Neural cell (in vitro differentiated cells): ENCODE measurements around the gene TMEM30A. TPM values are rescaled to one million over a fixed set of nuclear protein-coding genes. Genes with fewer than 3 reads are reported as not detected.

Experiments used
- H2AFZ ChIP-seq: fragments of 200-600, 300-800 bp; sonication (generic), shearing (Covaris generic); 2 replicates; pipeline ENCODE4 v1.6.0; 2014; ENCODE audit warnings: low read depth, mild to moderate bottlenecking, antibody characterized with exemption, low read length, moderate library complexity
- H3F3A ChIP-seq: fragments of 200-600 bp; shearing (Covaris generic); 2 replicates; pipeline ENCODE4 v1.6.1; 2016; ENCODE audit warnings: mild to moderate bottlenecking, moderate library complexity, mixed read lengths, antibody characterized with exemption, low read length; ENCODE audit not compliant: insufficient read depth, poor library complexity, severe bottlenecking
- H3K27ac ChIP-seq: fragments of 200-600, 300-800 bp; sonication (generic), shearing (Covaris generic); 2 replicates; pipeline ENCODE4 v1.5.1; 2014; ENCODE audit warnings: mild to moderate bottlenecking, low read length, moderate library complexity
- H3K27me3 ChIP-seq: fragments of 300-800, 200-600 bp; sonication (generic), shearing (Covaris generic); 2 replicates; pipeline ENCODE4 v1.6.0; 2014; ENCODE audit warnings: mild to moderate bottlenecking, low read depth, low read length, moderate library complexity; ENCODE audit not compliant: insufficient read depth
- H3K36me3 ChIP-seq: fragments of 300-800, 200-600 bp; sonication (generic), shearing (Covaris generic); 2 replicates; pipeline ENCODE4 v1.5.1; 2014; ENCODE audit warnings: mild to moderate bottlenecking, antibody characterized with exemption, low read length, moderate library complexity; ENCODE audit not compliant: insufficient read depth
- H3K4me2 ChIP-seq: fragments of 300-800, 200-600 bp; sonication (generic), shearing (Covaris generic); 2 replicates; pipeline ENCODE4 v1.6.0; 2014; ENCODE audit warnings: mild to moderate bottlenecking, low read length
- H3K4me3 ChIP-seq: fragments of 300-800, 200-600 bp; sonication (generic), shearing (Covaris generic); 2 replicates; pipeline ENCODE4 v1.5.1; 2014; ENCODE audit warnings: mild to moderate bottlenecking, low read length, moderate library complexity
- H3K79me2 ChIP-seq: fragments of 200-600 bp; shearing (Covaris generic); replicated peaks from 2 replicates; pipeline ENCODE4 v1.6.0; 2014; ENCODE audit warnings: mild to moderate bottlenecking, low read length, moderate library complexity; ENCODE audit not compliant: insufficient read depth
- H3K9ac ChIP-seq: fragments of 300-800, 200-600 bp; sonication (generic), shearing (Covaris generic); 2 replicates; pipeline ENCODE4 v1.6.1; 2016; ENCODE audit warnings: mild to moderate bottlenecking, low read length, mixed read lengths
- H3K9me2 ChIP-seq: fragments of 200-600 bp; shearing (Covaris generic); 2 replicates; pipeline ENCODE4 v1.6.1; 2016; ENCODE audit warnings: mild to moderate bottlenecking, low read length, mixed read lengths; ENCODE audit not compliant: insufficient read depth
- H3K9me3 ChIP-seq: fragments of 200-600, 300-800 bp; sonication (generic), shearing (Covaris generic); 2 replicates; pipeline ENCODE4 v1.6.1; 2016; ENCODE audit warnings: mild to moderate bottlenecking, mixed run types, low read length, moderate library complexity, mixed read lengths
- H4K20me1 ChIP-seq: fragments of 200-600 bp; shearing (Covaris generic); 2 replicates; pipeline ENCODE4 v1.6.1; 2016; ENCODE audit warnings: mild to moderate bottlenecking, mixed run types; ENCODE audit not compliant: insufficient read depth
- EP300 ChIP-seq: fragments of 450-650 bp; conservative IDR thresholded peaks from 2 replicates; pipeline ENCODE4 v1.6.1; 2014; ENCODE audit warnings: antibody characterized with exemption, mild to moderate bottlenecking, moderate library complexity; ENCODE audit not compliant: poor library complexity, severe bottlenecking
- MXI1 ChIP-seq: fragments of 450-650 bp; conservative IDR thresholded peaks from 2 replicates; pipeline ENCODE4 v1.6.1; 2014; ENCODE audit warnings: antibody characterized with exemption, mild to moderate bottlenecking; ENCODE audit not compliant: poor library complexity, severe bottlenecking
- POLR2AphosphoS5 ChIP-seq: IDR thresholded peaks from 2 replicates; pipeline ENCODE4 v1.6.1; 2012
- RAD21 ChIP-seq: fragments of 450-650 bp; conservative IDR thresholded peaks from 2 replicates; pipeline ENCODE4 v1.6.1; 2014; ENCODE audit warnings: antibody characterized with exemption, mild to moderate bottlenecking, moderate library complexity
- SMC3 ChIP-seq: fragments of 450-650 bp; conservative IDR thresholded peaks from 2 replicates; pipeline ENCODE4 v1.6.1; 2014; ENCODE audit warnings: antibody characterized with exemption, mild to moderate bottlenecking, moderate library complexity; ENCODE audit not compliant: poor library complexity
- TAF1 ChIP-seq: IDR thresholded peaks from 2 replicates; pipeline ENCODE4 v1.6.1; 2012; ENCODE audit warnings: low read depth
- polyA minus RNA-seq: library from RNA; depleted of rRNA, polyadenylated mRNA; stranded (reverse); fragments of >200 nt; gene quantifications from 2 replicates; pipeline ENCODE4 v1.2.3, GENCODE V29; 2014
- polyA plus RNA-seq: library from polyadenylated mRNA; depleted of rRNA; stranded (reverse); fragments of >200 nt; gene quantifications from 2 replicates; pipeline ENCODE4 v1.2.3, GENCODE V29; 2014
- TF ChIP-seq, protein P1 (sequence below): IDR thresholded peaks from 2 replicates; pipeline ENCODE4 v1.6.1; 2012; ENCODE audit warnings: borderline replicate concordance
- TF ChIP-seq, protein P2 (sequence below): fragments of 450-650 bp; IDR thresholded peaks from 2 replicates; pipeline ENCODE4 v1.5.1; 2014; ENCODE audit warnings: antibody characterized with exemption, mild to moderate bottlenecking, moderate library complexity; ENCODE audit not compliant: poor library complexity, severe bottlenecking

TMEM30A gene
- polyA plus RNA-seq (103 and 110 TPM in 2 replicates), polyA minus RNA-seq (177 and 183 TPM in 2 replicates)

DNA sequence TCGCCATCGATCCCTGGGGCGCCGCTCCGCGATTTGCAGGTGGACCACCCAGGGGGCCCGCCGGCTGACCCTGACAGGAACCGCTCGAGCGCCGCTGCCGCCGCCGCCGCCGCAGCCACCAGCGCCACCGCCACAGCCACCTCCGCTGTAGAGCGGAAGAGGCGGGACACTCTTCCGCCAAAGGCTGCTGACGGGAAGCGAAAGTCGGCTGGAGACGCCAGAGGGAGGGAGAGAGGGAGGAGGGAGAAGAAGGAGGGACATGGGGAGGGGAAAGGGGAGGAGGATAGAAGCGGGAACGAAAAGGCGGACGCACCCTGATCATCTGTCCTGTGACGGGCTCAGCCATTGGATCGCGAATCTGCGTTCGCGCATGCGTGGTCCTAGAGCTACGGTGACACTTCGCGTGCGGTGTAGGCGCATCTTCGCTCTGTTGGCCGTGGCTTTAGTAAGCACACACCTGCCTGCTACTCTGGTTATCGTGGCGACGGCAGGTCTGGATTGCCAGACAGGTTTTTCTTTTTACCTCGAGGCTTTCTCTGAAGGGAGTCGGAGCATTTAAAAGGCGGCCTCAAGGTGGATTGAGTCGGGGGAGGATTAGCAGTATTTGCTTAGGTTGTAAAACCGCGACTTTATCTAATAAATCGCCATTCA, at the start of gene TMEM30A:
Gene TMEM30A, minus strand, starts transcription at position 161 of the 651 bp plus-strand sequence. Its CDS starts 154 bp downstream, at position 7.
- Histone ChIP-seq H3K4me2 (peak within 1 kb of the TSS; percentile 100), H3K27me3 (no peaks in the 10 kb centered on the region), H3K9me3 (no peaks in the 10 kb centered on the region), H4K20me1 (no peaks in the 10 kb centered on the region), H2AFZ (peak within 1 kb of the TSS; percentile 65), H3K4me3 (peak within 1 kb of the TSS; percentile 87), H3K9me2 (no peaks in the 10 kb centered on the region), H3K36me3 (no peaks in the 10 kb centered on the region), H3K27ac (peak within 1 kb of the TSS; percentile 97), H3F3A (no peaks in the 10 kb centered on the region), H3K9ac (peak within 1 kb of the TSS; percentile 97), H3K79me2 (peaks cover 53% of the 10 kb centered on the region)
- TF ChIP-seq SMC3, result no peak
- peak; percentile 40 for TF ChIP-seq EP300
- TF ChIP-seq MXI1, result peak; percentile 77
- TF ChIP-seq RAD21, result peak; percentile 16
- TF ChIP-seq, protein P1, sequence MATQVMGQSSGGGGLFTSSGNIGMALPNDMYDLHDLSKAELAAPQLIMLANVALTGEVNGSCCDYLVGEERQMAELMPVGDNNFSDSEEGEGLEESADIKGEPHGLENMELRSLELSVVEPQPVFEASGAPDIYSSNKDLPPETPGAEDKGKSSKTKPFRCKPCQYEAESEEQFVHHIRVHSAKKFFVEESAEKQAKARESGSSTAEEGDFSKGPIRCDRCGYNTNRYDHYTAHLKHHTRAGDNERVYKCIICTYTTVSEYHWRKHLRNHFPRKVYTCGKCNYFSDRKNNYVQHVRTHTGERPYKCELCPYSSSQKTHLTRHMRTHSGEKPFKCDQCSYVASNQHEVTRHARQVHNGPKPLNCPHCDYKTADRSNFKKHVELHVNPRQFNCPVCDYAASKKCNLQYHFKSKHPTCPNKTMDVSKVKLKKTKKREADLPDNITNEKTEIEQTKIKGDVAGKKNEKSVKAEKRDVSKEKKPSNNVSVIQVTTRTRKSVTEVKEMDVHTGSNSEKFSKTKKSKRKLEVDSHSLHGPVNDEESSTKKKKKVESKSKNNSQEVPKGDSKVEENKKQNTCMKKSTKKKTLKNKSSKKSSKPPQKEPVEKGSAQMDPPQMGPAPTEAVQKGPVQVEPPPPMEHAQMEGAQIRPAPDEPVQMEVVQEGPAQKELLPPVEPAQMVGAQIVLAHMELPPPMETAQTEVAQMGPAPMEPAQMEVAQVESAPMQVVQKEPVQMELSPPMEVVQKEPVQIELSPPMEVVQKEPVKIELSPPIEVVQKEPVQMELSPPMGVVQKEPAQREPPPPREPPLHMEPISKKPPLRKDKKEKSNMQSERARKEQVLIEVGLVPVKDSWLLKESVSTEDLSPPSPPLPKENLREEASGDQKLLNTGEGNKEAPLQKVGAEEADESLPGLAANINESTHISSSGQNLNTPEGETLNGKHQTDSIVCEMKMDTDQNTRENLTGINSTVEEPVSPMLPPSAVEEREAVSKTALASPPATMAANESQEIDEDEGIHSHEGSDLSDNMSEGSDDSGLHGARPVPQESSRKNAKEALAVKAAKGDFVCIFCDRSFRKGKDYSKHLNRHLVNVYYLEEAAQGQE, result peak; percentile 89
- TF ChIP-seq, protein P2, sequence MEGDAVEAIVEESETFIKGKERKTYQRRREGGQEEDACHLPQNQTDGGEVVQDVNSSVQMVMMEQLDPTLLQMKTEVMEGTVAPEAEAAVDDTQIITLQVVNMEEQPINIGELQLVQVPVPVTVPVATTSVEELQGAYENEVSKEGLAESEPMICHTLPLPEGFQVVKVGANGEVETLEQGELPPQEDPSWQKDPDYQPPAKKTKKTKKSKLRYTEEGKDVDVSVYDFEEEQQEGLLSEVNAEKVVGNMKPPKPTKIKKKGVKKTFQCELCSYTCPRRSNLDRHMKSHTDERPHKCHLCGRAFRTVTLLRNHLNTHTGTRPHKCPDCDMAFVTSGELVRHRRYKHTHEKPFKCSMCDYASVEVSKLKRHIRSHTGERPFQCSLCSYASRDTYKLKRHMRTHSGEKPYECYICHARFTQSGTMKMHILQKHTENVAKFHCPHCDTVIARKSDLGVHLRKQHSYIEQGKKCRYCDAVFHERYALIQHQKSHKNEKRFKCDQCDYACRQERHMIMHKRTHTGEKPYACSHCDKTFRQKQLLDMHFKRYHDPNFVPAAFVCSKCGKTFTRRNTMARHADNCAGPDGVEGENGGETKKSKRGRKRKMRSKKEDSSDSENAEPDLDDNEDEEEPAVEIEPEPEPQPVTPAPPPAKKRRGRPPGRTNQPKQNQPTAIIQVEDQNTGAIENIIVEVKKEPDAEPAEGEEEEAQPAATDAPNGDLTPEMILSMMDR, result no peak
- TF ChIP-seq TAF1, result peak; percentile 92
- peak; percentile 94 for TF ChIP-seq POLR2AphosphoS5

DNA sequence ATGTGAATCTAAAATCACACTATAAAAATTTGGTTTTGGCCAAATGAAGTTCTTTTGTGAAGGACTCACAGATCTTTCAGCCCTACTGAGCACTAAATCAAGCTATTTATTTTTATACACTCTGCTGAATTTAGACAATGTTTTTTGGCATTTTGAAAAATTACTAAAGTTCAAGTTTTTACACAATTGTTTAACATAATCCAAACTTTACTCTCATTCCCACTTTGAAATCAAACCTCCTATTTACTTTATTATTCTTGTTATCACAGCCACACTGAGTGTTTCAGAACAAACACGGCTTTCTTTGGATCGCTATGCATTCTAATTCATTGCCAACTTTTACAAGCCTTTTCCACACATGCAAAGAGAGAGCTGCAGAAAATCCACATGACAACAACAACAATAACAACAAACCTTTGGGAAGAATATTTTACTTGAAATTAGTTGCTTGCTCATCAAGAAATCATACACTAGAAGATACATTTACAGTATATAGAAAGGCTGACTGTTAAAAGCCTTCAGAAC, 49.1 kb upstream of the TMEM30A start:
- Histone ChIP-seq H3K36me3 (no peaks in the 10 kb centered on the region), H3K9me2 (no peaks in the 10 kb centered on the region), H3K27me3 (no peaks in the 10 kb centered on the region), H3K9me3 (no peaks in the 10 kb centered on the region), H4K20me1 (no peaks in the 10 kb centered on the region), H3K27ac (peak overlapping the region; percentile 30), H3K79me2 (no peaks in the 10 kb centered on the region), H3F3A (no peaks in the 10 kb centered on the region), H3K9ac (peak overlapping the region; percentile 47), H2AFZ (no peak overlapping the region), H3K4me3 (peak overlapping the region; percentile 54), H3K4me2 (no peak overlapping the region)
- TF ChIP-seq MXI1, result no peak
- no peak for TF ChIP-seq EP300
- TF ChIP-seq SMC3, result no peak
- TF ChIP-seq, protein P2, result no peak
